ENCODE measurements around the gene CYB5B. TPM values are rescaled to one million over a fixed set of nuclear protein-coding genes. Genes with fewer than 3 reads are reported as not detected.

CYB5B gene, protein sequence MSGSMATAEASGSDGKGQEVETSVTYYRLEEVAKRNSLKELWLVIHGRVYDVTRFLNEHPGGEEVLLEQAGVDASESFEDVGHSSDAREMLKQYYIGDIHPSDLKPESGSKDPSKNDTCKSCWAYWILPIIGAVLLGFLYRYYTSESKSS
- 34.9 and 55.5 TPM in 2 replicates for total RNA-seq

DNA sequence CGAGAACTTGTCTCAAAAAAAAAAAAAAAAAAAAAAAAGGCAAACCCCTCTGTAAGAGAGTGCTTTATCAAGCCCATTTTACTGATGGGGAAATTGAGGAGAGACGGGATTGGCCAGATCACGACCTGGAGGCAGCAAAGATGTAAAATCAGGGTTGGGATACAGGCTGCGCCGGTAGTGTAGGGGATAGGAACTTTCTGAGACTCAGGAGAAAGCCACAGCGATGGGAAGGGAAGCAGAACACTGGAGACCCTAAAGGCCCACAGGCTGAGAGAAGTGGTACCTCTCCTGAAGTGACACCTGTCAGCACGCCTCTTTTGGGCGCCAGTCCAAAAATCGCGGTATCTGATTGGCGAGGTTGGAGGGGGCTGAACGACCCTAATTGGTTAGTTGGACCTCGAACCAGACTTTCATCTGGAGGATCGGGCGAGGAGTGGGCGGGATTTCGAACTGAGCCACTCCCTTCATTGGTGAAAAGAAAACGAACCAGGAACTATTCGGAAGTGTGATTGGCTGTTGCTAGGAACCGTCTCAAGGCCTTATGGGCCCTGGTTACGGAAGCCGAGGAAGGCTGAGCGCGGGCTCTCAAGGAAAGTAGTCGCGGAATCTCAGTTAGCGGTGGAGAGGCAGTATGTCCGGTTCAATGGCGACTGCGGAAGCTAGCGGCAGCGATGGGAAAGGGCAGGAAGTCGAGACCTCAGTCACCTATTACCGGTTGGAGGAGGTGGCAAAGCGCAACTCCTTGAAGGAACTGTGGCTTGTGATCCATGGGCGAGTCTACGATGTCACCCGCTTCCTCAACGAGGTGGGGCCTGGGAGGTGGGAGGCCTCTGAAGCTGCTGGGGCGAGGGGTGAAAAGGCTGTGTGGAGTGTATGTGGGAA is at the start of gene CYB5B:
Gene CYB5B (plus strand): TSS at position 567 of the 882 bp plus-strand sequence. CDS start 65 bp downstream, at position 632.

Other genes starting within 250 kb of the CYB5B start
- gene SNTB2, start 237.5 kb upstream of the CYB5B start, total RNA-seq: 13.0 and 22.9 TPM in 2 replicates
- 36.2 and 45.5 TPM in 2 replicates for gene VPS4A, start 113.3 kb upstream of the CYB5B start, total RNA-seq
- 22.6 and 24.6 TPM in 2 replicates for gene PDF, start 94.0 kb upstream of the CYB5B start, total RNA-seq
- gene COG8, start 85.1 kb upstream of the CYB5B start, total RNA-seq: 21.2 and 29.3 TPM in 2 replicates
- 40.1 and 48.9 TPM in 2 replicates for gene NIP7, start 84.8 kb upstream of the CYB5B start, total RNA-seq
- gene TMED6, start 72.8 kb upstream of the CYB5B start, total RNA-seq: under 0.01 and 0.14 TPM in 2 replicates
- gene TERF2, start 38.6 kb upstream of the CYB5B start, total RNA-seq: 11.6 and 12.2 TPM in 2 replicates
- 11.6 and 36.7 TPM in 2 replicates for gene NFAT5, start 141.3 kb downstream of the CYB5B start, total RNA-seq

Measured in nasal cavity respiratory epithelium epithelial cell of viscerocranial mucosa (primary cell).